GM12878 (cell line): ENCODE measurements around the gene SRRM3. TPM values are rescaled to one million over a fixed set of nuclear protein-coding genes. Genes with fewer than 3 reads are reported as not detected.

Experiments used
- ATAC-seq: fragments of 200-7000 bp; cut with Tn5 transposase; 3 replicates; pipeline ENCODE4 v1.9.1; 2020; ENCODE audit warnings: mild to moderate bottlenecking, moderate library complexity
- BruUV-seq: library from RNA; stranded (reverse); fragments of 400-500 nt; replicated peaks from 2 replicates; lab custom pipeline; 2021; lab: Mats Ljungman, UMichigan
- CTCF ChIA-PET: fragments of 300-600 bp; sonication (Branson Sonifier 250); formaldehyde crosslinking; extraction: SDS; loops from one replicate; lab custom pipeline; 2021; ENCODE audit warnings: inconsistent platforms; lab: Yijun Ruan, JAX
- POLR2A ChIA-PET: fragments of 350-600 bp; formaldehyde crosslinking; extraction: SDS; loops from one replicate; lab custom pipeline; 2021; ENCODE audit warnings: inconsistent platforms; lab: Charles Lee
- RAD21 ChIA-PET: fragments of 300-600 bp; sonication (Branson Sonifier 250); formaldehyde crosslinking; loops from one replicate; lab custom pipeline; 2023; ENCODE audit warnings: antibody characterized with exemption; ENCODE audit not compliant: unreplicated experiment; lab: Charles Lee
- SMC1A ChIA-PET: fragments of 300-600 bp; sonication (Branson Sonifier 250); formaldehyde crosslinking; loops from one replicate; lab custom pipeline; 2023; ENCODE audit not compliant: unreplicated experiment, uncharacterized antibody; lab: Charles Lee
- DNase-seq: peaks from one replicate; pipeline ENCODE4 v3.0.0-alpha.2; 2011; ENCODE audit warnings: low read depth, low spot score
- FAIRE-seq: peaks from 3 replicates; lab custom pipeline; 2011; peaks lifted over from hg19 to GRCh38; lab: Jason Lieb, UNC
- H2AFZ ChIP-seq: 2 replicates; pipeline ENCODE4 v1.6.0; 2011; ENCODE audit warnings: low read depth, low read length, control low read depth; ENCODE audit not compliant: control insufficient read depth
- H3K27ac ChIP-seq: 2 replicates; pipeline ENCODE4 v1.5.1; 2011; ENCODE audit warnings: control low read depth; ENCODE audit not compliant: control insufficient read depth, insufficient read depth
- H3K27me3 ChIP-seq, 2 experiments: replicated peaks in 1 of 2; 2 replicates each; pipeline versions ENCODE4 v1.6.0 to v1.6.1; 2011; ENCODE audit warnings: low read length in 1 of 2; ENCODE audit not compliant: control insufficient read depth in 2 of 2, insufficient read depth in 2 of 2
- H3K36me3 ChIP-seq, 2 experiments: 2 replicates each; pipeline ENCODE4 v1.5.1; 2011; ENCODE audit warnings: low read length in 1 of 2; ENCODE audit not compliant: control insufficient read depth in 2 of 2, insufficient read depth in 2 of 2
- H3K4me1 ChIP-seq: 2 replicates; pipeline ENCODE4 v1.6.1; 2011; ENCODE audit warnings: mild to moderate bottlenecking, low read length, moderate library complexity, mixed read lengths; ENCODE audit not compliant: control insufficient read depth, insufficient read depth
- H3K4me2 ChIP-seq: 2 replicates; pipeline ENCODE4 v1.6.0; 2011; ENCODE audit warnings: control low read depth; ENCODE audit not compliant: control insufficient read depth, insufficient read depth
- H3K4me3 ChIP-seq: fragments of 200-600 bp; sonication (generic); 2 replicates; pipeline ENCODE4 v1.5.1; 2016
- H3K79me2 ChIP-seq: 2 replicates; pipeline ENCODE4 v1.6.0; 2011; ENCODE audit warnings: low read length; ENCODE audit not compliant: control insufficient read depth, insufficient read depth
- H3K9ac ChIP-seq: 2 replicates; pipeline ENCODE4 v1.8.0; 2011; ENCODE audit warnings: low read length, control low read depth, mixed read lengths; ENCODE audit not compliant: control insufficient read depth, insufficient read depth
- H3K9me3 ChIP-seq: replicated peaks from 3 replicates; pipeline ENCODE4 v1.5.1; 2011; ENCODE audit warnings: mild to moderate bottlenecking, low read length; ENCODE audit not compliant: control insufficient read depth, insufficient read depth
- H4K20me1 ChIP-seq: 2 replicates; pipeline ENCODE4 v1.6.0; 2011; ENCODE audit not compliant: control insufficient read depth, insufficient read depth
- FOXM1 ChIP-seq: IDR thresholded peaks from 2 replicates; pipeline ENCODE4 v1.6.1; 2012; ENCODE audit warnings: low read depth, mild to moderate bottlenecking, inconsistent platforms, low read length, moderate library complexity
- HCFC1 ChIP-seq: fragments of 150-350 bp; IDR thresholded peaks from 2 replicates; pipeline ENCODE4 v1.6.1; 2014; ENCODE audit warnings: low read length
- RUNX3 ChIP-seq: IDR thresholded peaks from 2 replicates; pipeline ENCODE4 v1.6.1; 2012; ENCODE audit warnings: low read length, inconsistent platforms
- SP1 ChIP-seq: IDR thresholded peaks from one replicate; pipeline ENCODE4 v1.6.1; 2011; ENCODE audit warnings: low read depth, low read length
- ZNF274 ChIP-seq: IDR thresholded peaks from one replicate; pipeline ENCODE4 v1.8.0; 2011; ENCODE audit not compliant: insufficient read length, insufficient read depth
- WGBS: methylation state at CpG from one replicate; pipeline ENCODE4 v1.1.6; 2016; ENCODE audit warnings: low lambda C conversion rate; ENCODE audit not compliant: insufficient replicate concordance, insufficient coverage; ENCODE audit errors: missing lambda C conversion rate; 5-methylcytosine and 5-hydroxymethylcytosine counted together
- in situ Hi-C: fragments of 300-500 bp; cut with MboI; formaldehyde crosslinking; loops from 9 replicates; pipeline ENCODE4 v1.14.3; 2018; ENCODE audit warnings: mixed read lengths
- intact Hi-C: fragments of 100-400 bp; cut with micrococcal nuclease; formaldehyde crosslinking; loops from one replicate; pipeline ENCODE4 v1.14.2; 2022; ENCODE audit not compliant: unreplicated experiment
- polyA plus RNA-seq, 11 experiments: library from polyadenylated mRNA; depleted of rRNA in 4 of 11; unstranded in 6 of 11; stranded (reverse) in 5 of 11; fragments of >200 nt; fragmentation: Nextera tagmentation in 4 of 11; fragmentation: Illumina TruSeq in 1 of 11; extraction: Ambion mirVana in 4 of 11; extraction: Trizol in 1 of 11; gene quantifications; 1 replicate in 1 of 11; 2 replicates in 10 of 11; pipeline versions ENCODE4 v1.2.1 to v1.2.3, GENCODE V29; 2011 to 2016; ENCODE audit warnings: inconsistent platforms in 2 of 11, missing spikeins in 2 of 11, low read depth in 1 of 11
- total RNA-seq, 4 experiments: library from RNA; depleted of rRNA in 3 of 4; stranded (reverse); fragments of >200 nt in 3 of 4; fragmentation: Illumina TruSeq in 1 of 4; extraction: Trizol in 1 of 4; gene quantifications; 2 replicates each; pipeline versions ENCODE4 v1.2.1 to v1.2.3, GENCODE V29; 2013 to 2021
- TF ChIP-seq, protein P1 (sequence below): IDR thresholded peaks from 2 replicates; pipeline ENCODE4 v1.6.1; 2012; ENCODE audit warnings: low read length, inconsistent platforms

Gene SRRM3
- total and polyA plus RNA-seq, 10 of the 15 experiments (the other 5 are each of a cell fraction or from before 2014, with no cell fraction given) = 0.03 to 0.15 (median 0.05) TPM; not detected in 6

DNA sequence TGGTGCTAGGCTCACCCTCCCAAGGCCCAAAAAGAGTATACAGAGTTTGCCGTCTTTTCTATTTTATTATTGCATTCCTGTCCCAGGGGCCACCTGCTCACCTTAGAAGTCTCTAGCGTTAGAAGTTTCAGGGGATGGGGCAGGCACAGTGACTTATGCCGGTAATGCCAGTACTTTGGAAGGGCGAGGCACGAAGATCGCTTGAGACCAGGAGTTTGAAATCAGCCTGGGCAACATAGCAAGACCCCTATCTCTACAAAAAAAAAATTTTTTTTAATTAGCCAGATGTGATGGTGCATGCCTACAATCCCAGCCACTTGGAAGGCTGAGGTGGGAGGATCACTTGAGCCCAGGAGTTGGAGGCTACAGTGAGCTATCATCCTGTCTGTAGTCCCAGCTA, 70.4 kb downstream of the SRRM3 start:
- no peaks in the 10 kb centered on the region for H3K36me3 ChIP-seq
- ChIA-PET POLR2A (no interaction called here), RAD21 (interaction anchor here (0.6 to 1.4 kb wide), 2 partner anchors 94 to 101 kb away, joined by 3 read pairs; no protein-coding TSS in a partner anchor), SMC1A (no interaction called here), CTCF (interaction anchor here (0.9 to 1.0 kb wide), 2 partner anchors 9 to 41 kb away, joined by 3 to 7 read pairs; no protein-coding TSS in a partner anchor)
- BruUV-seq = no TSS peak
- ATAC-seq (no peak), DNase-seq (no peak), FAIRE-seq (no peak)
- H3K79me2 ChIP-seq = no peaks in the 10 kb centered on the region
- H3K27me3 ChIP-seq = no peaks in the 10 kb centered on the region
- H3K4me2 ChIP-seq = no peak overlapping the region
- no peak overlapping the region for H2AFZ ChIP-seq
- in situ Hi-C loops = no loop called here
- no peaks in the 10 kb centered on the region for H3K9me3 ChIP-seq
- no peaks in the 10 kb centered on the region for H4K20me1 ChIP-seq
- 89% methylated on average over 6 of the region's 6 CpGs for WGBS
- intact Hi-C loops = no loop called here
- H3K4me3 ChIP-seq = no peak overlapping the region
- TF ChIP-seq FOXM1 (no peak), ZNF274 (no peak), HCFC1 (no peak), RUNX3 (no peak), SP1 (no peak)
- TF ChIP-seq, protein P1, sequence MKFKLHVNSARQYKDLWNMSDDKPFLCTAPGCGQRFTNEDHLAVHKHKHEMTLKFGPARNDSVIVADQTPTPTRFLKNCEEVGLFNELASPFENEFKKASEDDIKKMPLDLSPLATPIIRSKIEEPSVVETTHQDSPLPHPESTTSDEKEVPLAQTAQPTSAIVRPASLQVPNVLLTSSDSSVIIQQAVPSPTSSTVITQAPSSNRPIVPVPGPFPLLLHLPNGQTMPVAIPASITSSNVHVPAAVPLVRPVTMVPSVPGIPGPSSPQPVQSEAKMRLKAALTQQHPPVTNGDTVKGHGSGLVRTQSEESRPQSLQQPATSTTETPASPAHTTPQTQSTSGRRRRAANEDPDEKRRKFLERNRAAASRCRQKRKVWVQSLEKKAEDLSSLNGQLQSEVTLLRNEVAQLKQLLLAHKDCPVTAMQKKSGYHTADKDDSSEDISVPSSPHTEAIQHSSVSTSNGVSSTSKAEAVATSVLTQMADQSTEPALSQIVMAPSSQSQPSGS = no peak
- H3K4me1 ChIP-seq = peaks cover 17% of the 10 kb centered on the region
- no peak overlapping the region for H3K27ac ChIP-seq
- H3K9ac ChIP-seq = no peak overlapping the region
